ENCODE measurements around the gene PTPRK. TPM values are rescaled to one million over a fixed set of nuclear protein-coding genes. Genes with fewer than 3 reads are reported as not detected.

PTPRK gene
- total and polyA plus RNA-seq, 2 of the 13 experiments (the other 11 are each of a cell fraction or from before 2014, with no cell fraction given) = 43.6 to 98.3 TPM

DNA sequence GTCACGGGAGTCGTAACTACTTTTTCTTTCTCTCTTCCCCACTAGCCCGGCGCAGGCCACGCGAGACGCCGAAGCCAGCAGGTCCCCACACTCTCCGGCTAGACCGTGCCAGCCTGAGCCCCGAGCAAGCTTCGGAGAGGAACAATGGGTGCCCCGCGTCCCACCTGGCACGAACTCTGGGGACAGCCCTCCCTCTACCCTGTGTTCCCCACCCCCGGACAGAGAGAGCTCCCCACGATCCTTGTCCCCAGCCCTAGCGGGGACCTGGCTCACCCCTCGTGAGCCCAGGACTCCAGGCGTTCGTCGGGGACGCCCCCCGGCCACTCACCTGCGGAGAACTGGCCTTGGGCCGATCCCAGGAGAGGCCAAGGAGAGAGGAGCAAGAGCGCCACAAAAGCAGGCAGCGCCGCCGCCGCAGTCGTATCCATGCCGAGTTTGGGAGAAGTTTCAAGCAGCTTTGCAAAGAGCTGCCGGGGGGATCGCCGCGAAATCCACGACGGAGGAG, 416 bp downstream of the PTPRK start (continued):
- TF ChIP-seq, protein P1, sequence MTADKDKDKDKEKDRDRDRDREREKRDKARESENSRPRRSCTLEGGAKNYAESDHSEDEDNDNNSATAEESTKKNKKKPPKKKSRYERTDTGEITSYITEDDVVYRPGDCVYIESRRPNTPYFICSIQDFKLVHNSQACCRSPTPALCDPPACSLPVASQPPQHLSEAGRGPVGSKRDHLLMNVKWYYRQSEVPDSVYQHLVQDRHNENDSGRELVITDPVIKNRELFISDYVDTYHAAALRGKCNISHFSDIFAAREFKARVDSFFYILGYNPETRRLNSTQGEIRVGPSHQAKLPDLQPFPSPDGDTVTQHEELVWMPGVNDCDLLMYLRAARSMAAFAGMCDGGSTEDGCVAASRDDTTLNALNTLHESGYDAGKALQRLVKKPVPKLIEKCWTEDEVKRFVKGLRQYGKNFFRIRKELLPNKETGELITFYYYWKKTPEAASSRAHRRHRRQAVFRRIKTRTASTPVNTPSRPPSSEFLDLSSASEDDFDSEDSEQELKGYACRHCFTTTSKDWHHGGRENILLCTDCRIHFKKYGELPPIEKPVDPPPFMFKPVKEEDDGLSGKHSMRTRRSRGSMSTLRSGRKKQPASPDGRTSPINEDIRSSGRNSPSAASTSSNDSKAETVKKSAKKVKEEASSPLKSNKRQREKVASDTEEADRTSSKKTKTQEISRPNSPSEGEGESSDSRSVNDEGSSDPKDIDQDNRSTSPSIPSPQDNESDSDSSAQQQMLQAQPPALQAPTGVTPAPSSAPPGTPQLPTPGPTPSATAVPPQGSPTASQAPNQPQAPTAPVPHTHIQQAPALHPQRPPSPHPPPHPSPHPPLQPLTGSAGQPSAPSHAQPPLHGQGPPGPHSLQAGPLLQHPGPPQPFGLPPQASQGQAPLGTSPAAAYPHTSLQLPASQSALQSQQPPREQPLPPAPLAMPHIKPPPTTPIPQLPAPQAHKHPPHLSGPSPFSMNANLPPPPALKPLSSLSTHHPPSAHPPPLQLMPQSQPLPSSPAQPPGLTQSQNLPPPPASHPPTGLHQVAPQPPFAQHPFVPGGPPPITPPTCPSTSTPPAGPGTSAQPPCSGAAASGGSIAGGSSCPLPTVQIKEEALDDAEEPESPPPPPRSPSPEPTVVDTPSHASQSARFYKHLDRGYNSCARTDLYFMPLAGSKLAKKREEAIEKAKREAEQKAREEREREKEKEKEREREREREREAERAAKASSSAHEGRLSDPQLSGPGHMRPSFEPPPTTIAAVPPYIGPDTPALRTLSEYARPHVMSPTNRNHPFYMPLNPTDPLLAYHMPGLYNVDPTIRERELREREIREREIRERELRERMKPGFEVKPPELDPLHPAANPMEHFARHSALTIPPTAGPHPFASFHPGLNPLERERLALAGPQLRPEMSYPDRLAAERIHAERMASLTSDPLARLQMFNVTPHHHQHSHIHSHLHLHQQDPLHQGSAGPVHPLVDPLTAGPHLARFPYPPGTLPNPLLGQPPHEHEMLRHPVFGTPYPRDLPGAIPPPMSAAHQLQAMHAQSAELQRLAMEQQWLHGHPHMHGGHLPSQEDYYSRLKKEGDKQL (CRISPR knock-in tag; IDR thresholded peaks at IDR 0.05; ENCODE audit: low read depth) = no peak
- TF ChIP-seq, protein P2, sequence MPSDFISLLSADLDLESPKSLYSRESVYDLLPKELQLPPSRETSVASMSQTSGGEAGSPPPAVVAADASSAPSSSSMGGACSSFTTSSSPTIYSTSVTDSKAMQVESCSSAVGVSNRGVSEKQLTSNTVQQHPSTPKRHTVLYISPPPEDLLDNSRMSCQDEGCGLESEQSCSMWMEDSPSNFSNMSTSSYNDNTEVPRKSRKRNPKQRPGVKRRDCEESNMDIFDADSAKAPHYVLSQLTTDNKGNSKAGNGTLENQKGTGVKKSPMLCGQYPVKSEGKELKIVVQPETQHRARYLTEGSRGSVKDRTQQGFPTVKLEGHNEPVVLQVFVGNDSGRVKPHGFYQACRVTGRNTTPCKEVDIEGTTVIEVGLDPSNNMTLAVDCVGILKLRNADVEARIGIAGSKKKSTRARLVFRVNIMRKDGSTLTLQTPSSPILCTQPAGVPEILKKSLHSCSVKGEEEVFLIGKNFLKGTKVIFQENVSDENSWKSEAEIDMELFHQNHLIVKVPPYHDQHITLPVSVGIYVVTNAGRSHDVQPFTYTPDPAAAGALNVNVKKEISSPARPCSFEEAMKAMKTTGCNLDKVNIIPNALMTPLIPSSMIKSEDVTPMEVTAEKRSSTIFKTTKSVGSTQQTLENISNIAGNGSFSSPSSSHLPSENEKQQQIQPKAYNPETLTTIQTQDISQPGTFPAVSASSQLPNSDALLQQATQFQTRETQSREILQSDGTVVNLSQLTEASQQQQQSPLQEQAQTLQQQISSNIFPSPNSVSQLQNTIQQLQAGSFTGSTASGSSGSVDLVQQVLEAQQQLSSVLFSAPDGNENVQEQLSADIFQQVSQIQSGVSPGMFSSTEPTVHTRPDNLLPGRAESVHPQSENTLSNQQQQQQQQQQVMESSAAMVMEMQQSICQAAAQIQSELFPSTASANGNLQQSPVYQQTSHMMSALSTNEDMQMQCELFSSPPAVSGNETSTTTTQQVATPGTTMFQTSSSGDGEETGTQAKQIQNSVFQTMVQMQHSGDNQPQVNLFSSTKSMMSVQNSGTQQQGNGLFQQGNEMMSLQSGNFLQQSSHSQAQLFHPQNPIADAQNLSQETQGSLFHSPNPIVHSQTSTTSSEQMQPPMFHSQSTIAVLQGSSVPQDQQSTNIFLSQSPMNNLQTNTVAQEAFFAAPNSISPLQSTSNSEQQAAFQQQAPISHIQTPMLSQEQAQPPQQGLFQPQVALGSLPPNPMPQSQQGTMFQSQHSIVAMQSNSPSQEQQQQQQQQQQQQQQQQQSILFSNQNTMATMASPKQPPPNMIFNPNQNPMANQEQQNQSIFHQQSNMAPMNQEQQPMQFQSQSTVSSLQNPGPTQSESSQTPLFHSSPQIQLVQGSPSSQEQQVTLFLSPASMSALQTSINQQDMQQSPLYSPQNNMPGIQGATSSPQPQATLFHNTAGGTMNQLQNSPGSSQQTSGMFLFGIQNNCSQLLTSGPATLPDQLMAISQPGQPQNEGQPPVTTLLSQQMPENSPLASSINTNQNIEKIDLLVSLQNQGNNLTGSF (CRISPR knock-in tag; IDR thresholded peaks at IDR 0.05) = no peak
- TF ChIP-seq MED1 (CRISPR knock-in tag; IDR thresholded peaks at IDR 0.05) (no peak), SSRP1 (CRISPR knock-in tag; IDR thresholded peaks at IDR 0.05) (no peak; the same call in none of the 2 replicates), IRX3 (CRISPR knock-in tag; IDR thresholded peaks at IDR 0.05; ENCODE audit: borderline replicate concordance, low read depth) (no peak), PRMT3 (CRISPR knock-in tag; IDR thresholded peaks at IDR 0.05; ENCODE audit: borderline replicate concordance, low read depth) (0 out of 2 replicates have a peak, but pooled peaks have one; percentile 27), SNAPC5 (CRISPR knock-in tag; IDR thresholded peaks at IDR 0.05; ENCODE audit: borderline replicate concordance) (no peak), SATB2 (CRISPR knock-in tag; IDR thresholded peaks at IDR 0.05) (no peak), SP4 (CRISPR knock-in tag; IDR thresholded peaks at IDR 0.05) (no peak), ZNF598 (CRISPR knock-in tag; IDR thresholded peaks at IDR 0.05; ENCODE audit: borderline replicate concordance) (peak; percentile 90), ZNF670 (CRISPR knock-in tag; IDR thresholded peaks at IDR 0.05; ENCODE audit: borderline replicate concordance) (no peak), ZNF790 (CRISPR knock-in tag; IDR thresholded peaks at IDR 0.05; ENCODE audit: borderline replicate concordance) (0 out of 2 replicates have a peak, but pooled peaks have one; percentile 33), ZNF746 (CRISPR knock-in tag; IDR thresholded peaks at IDR 0.05) (no peak), ASH2L (IDR thresholded peaks at IDR 0.05; ENCODE audit: insufficient read length, low read depth, low read length) (peak; percentile 88), ARHGAP35 (CRISPR knock-in tag; IDR thresholded peaks at IDR 0.05; ENCODE audit: borderline replicate concordance) (no peak), ZNF747 (CRISPR knock-in tag; IDR thresholded peaks at IDR 0.05; ENCODE audit: borderline replicate concordance) (no peak), CEBPG (CRISPR knock-in tag; IDR thresholded peaks at IDR 0.05) (no peak)
- TF ChIP-seq, protein P3, sequence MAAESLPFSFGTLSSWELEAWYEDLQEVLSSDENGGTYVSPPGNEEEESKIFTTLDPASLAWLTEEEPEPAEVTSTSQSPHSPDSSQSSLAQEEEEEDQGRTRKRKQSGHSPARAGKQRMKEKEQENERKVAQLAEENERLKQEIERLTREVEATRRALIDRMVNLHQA (CRISPR knock-in tag; IDR thresholded peaks at IDR 0.05) = no peak

Measured in HepG2 (cell line).